Adrenal gland (tissue), 12 donors: Measurements from ENCODE around the gene AHRR. TPM values are rescaled to one million over a fixed set of nuclear protein-coding genes. Genes with fewer than 3 reads are reported as not detected.

ENCODE experiments used
- DNase-seq, 7 donors: peaks; one replicate each; pipeline ENCODE4 v3.0.0-alpha.2; 2019 to 2020
- H3K27ac ChIP-seq, 5 donors: fragments of 200-600 bp; sonication (generic) in 4 of 5; 1 replicate in 3 of 5; 2 replicates in 2 of 5; pipeline versions ENCODE4 v1.5.1 to v1.8.0; 2016 to 2020; ENCODE audit warnings: mild to moderate bottlenecking in 1 of 5
- H3K27me3 ChIP-seq: fragments of 200-600 bp; 2 replicates; pipeline ENCODE4 v1.8.0; 2021
- H3K36me3 ChIP-seq, 2 donors: fragments of 200-600 bp; replicated peaks in 1 of 2; 1 replicate in 1 of 2; 2 replicates in 1 of 2; pipeline versions ENCODE4 v1.5.1 to v1.8.0; 2018 to 2022
- H3K4me1 ChIP-seq, 2 donors: fragments of 200-600 bp; replicated peaks in 1 of 2; 1 replicate in 1 of 2; 2 replicates in 1 of 2; pipeline versions ENCODE4 v1.5.1 to v1.8.0; 2018 to 2021
- H3K4me3 ChIP-seq, 4 donors: fragments of 200-600 bp; sonication (generic) in 3 of 4; one replicate each; pipeline ENCODE4 v1.5.1; 2016 to 2018
- H3K9me3 ChIP-seq, 3 donors: fragments of 200-600 bp; sonication (generic) in 1 of 3; replicated peaks in 1 of 3; 1 replicate in 2 of 3; 2 replicates in 1 of 3; pipeline versions ENCODE4 v1.5.1 to v1.8.0; 2016 to 2021
- CTCF ChIP-seq, 6 experiments: fragments of 450-650 bp in 4 of 6; fragments of 200-600 bp in 2 of 6; sonication (generic) in 1 of 6; IDR thresholded peaks; 1 replicate in 5 of 6; 2 replicates in 1 of 6; pipeline versions ENCODE4 v1.5.1 to v1.8.0; 2016 to 2021; ENCODE audit warnings: antibody characterized with exemption in 6 of 6, mild to moderate bottlenecking in 2 of 6, moderate library complexity in 1 of 6
- POLR2A ChIP-seq, 2 donors: fragments of 450-650 bp; IDR thresholded peaks; one replicate each; pipeline ENCODE4 v1.6.1; 2017; ENCODE audit warnings: antibody characterized with exemption in 2 of 2, mild to moderate bottlenecking in 2 of 2, moderate library complexity in 1 of 2
- WGBS, 4 donors: extraction: QIAGEN DNeasy Blood & Tissue Kit in 2 of 4; methylation state at CpG; one replicate each; pipeline versions ENCODE4 v1.1.5 to v1.1.7; 2013 to 2017; 5-methylcytosine and 5-hydroxymethylcytosine counted together
- intact Hi-C, 2 donors: fragments of 100-400 bp; cut with DNase I; formaldehyde crosslinking; loops; one replicate each; pipeline versions ENCODE4 v1.14.1 to v1.15.0; 2022 to 2023
- polyA plus RNA-seq, 3 donors: library from polyadenylated mRNA; stranded (reverse); fragments of 200-250 nt in 2 of 3; fragments of 350-450 nt in 1 of 3; fragmentation: Illumina TruSeq in 1 of 3; extraction: RNeasy Lipid Tissue Mini Kit (QIAGEN cat#74804) in 1 of 3; gene quantifications; one replicate each; pipeline ENCODE4 v1.2.3, GENCODE V29; 2013 to 2014
- total RNA-seq, 9 donors: library from RNA; depleted of rRNA in 4 of 9; stranded (reverse); fragments of >200 nt in 4 of 9; fragments of 120-200 nt in 1 of 9; fragmentation: NEBNext Ultra II Directional in 1 of 9; extraction: Animal tissue kit (Norgen Biotek cat#: 25700) in 1 of 9; gene quantifications; one replicate each; pipeline versions ENCODE4 v1.1.0 to v1.2.4, GENCODE V29; 2013 to 2023
- donor health status: healthy with polysubstance abuse.
- donor health status: Bipolar disorder and iron deficiency.
- donor health status: DM: yes; HTN: yes; CAD: no.
- donor health status: DM: no; HTN: no; CAD: no.
- donor health status: DM: no; HTN: no; CAD: no.
- donor health status: DM: yes; HTN: yes; CAD: no.

Gene AHRR
- total and polyA plus RNA-seq, 12 donors, result 0.17 to 3.6 (median 0.99) TPM

GRCh38 chr5:443239-444151, 122.0 kb downstream of the AHRR start:
- peaks cover 0 to 14% of the 10 kb centered on the region in 2 donors for H3K36me3 ChIP-seq
- peak overlapping the region; percentile 43 to 80 (median 68) for H3K4me3 ChIP-seq
- peak overlapping the region in 3 of 5 donors; percentile 39 to 89 (median 82) for H3K27ac ChIP-seq
- H3K4me1 ChIP-seq, result peaks cover 6 to 22% of the 10 kb centered on the region in 2 donors
- peak in 5 of 7 donors; percentile 19 to 56 (median 33) for DNase-seq
- 0 to 17% (median 15%) methylated on average over 6 to 61 of the region's 62 CpGs for WGBS, 4 donors
- H3K27me3 ChIP-seq, result no peaks in the 10 kb centered on the region
- intact Hi-C loops, result no loop called here
- TF ChIP-seq POLR2A (IDR thresholded peaks at IDR 0.05) (no peak), CTCF (IDR thresholded peaks at IDR 0.05) (no peak)
- H3K9me3 ChIP-seq, result no peaks in the 10 kb centered on the region

- intact Hi-C loops, result no loop called here
- no peak overlapping the region for H3K27ac ChIP-seq
- H3K4me3 ChIP-seq, result peak overlapping the region in 1 of 4 donors; percentile 75
- TF ChIP-seq CTCF (IDR thresholded peaks at IDR 0.05) (no peak), POLR2A (IDR thresholded peaks at IDR 0.05) (no peak)
- H3K9me3 ChIP-seq, result no peaks in the 10 kb centered on the region
- 82 to 88% (median 85%) methylated on average over 8 of the region's 8 CpGs for WGBS, 4 donors
- DNase-seq, result peak in 1 of 7 donors; percentile 8
- H3K4me1 ChIP-seq, result peaks cover 6 to 22% of the 10 kb centered on the region in 2 donors
- H3K27me3 ChIP-seq, result no peaks in the 10 kb centered on the region
- peaks cover 0 to 22% of the 10 kb centered on the region in 2 donors for H3K36me3 ChIP-seq
These were observed 122.7 kb downstream of the AHRR start for GRCh38 chr5:444226-444625.

- H3K27ac ChIP-seq, result no peak overlapping the region
- peaks cover 0 to 34% of the 10 kb centered on the region in 2 donors for H3K36me3 ChIP-seq
- no peaks in the 10 kb centered on the region for H3K9me3 ChIP-seq
- 87 to 94% (median 94%) methylated on average over 9 to 10 of the region's 10 CpGs for WGBS, 4 donors
- H3K4me3 ChIP-seq, result no peak overlapping the region
- peaks cover 6 to 18% of the 10 kb centered on the region in 2 donors for H3K4me1 ChIP-seq
- intact Hi-C loops, result no loop called here
- no peaks in the 10 kb centered on the region for H3K27me3 ChIP-seq
- no peak for TF ChIP-seq POLR2A (IDR thresholded peaks at IDR 0.05)
- peak in 2 of 7 donors; percentile 4 to 43 for DNase-seq
These were observed 124.1 kb downstream of the AHRR start for GRCh38 chr5:445591-445990.

DNA sequence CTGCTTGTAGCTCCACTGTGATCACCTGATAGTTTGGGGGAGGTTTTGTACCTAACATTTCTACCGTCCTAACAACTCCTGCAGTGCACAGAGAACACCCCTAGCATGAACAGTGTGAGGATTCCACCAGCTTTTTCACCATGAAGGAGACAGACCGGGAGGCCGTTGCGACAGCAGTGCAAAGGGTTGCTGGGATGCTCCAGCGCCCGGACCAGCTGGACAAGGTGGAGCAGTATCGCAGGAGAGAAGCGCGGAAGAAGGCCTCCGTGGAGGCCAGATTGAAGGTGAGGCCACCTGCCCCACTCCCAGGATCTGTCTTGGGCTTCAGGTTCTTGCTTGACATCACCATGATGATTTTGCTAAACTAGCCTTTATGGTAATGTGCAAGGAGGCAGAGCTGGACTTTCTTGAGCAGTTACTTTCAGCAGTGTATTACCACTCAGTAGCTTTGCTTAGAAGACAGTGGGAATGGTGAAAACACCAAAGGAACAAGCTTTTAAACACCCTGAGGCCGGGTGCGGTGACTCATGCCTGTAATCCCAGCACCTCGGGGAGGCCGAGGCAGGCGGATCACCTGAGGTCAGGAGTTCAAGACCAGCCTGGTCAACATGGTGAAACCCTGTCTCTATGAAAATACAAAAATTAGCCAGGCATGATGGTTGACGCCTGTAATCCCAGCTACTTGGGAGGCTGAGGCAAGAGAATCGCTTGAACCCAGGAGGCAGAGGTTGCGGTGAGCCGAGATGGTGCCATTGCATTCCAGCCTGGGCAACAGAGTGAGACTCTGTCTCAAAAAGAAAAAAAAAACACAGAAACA, 124.8 kb downstream of the AHRR start:
- peaks cover 0 to 34% of the 10 kb centered on the region in 2 donors for H3K36me3 ChIP-seq
- H3K27ac ChIP-seq, result no peak overlapping the region
- intact Hi-C loops, result no loop called here
- TF ChIP-seq CTCF (IDR thresholded peaks at IDR 0.05) (no peak), POLR2A (IDR thresholded peaks at IDR 0.05) (no peak)
- H3K4me1 ChIP-seq, result peaks cover 6 to 18% of the 10 kb centered on the region in 2 donors
- 87 to 89% (median 89%) methylated on average over 19 of the region's 19 CpGs for WGBS, 4 donors
- no peak overlapping the region for H3K4me3 ChIP-seq
- DNase-seq, result peak in 2 of 7 donors; percentile 6 to 42
- no peaks in the 10 kb centered on the region for H3K9me3 ChIP-seq
- no peaks in the 10 kb centered on the region for H3K27me3 ChIP-seq
